HG02943 (cell line): Measurements from ENCODE around the gene SCMH1.
"Not testable (repeated sequence)": the region's sequence is repeated elsewhere in the genome, so short reads cannot be mapped to it uniquely, and the experiment has no call there.

Experiments used
- ATAC-seq: cut with Tn5 transposase; IDR thresholded peaks from one replicate; pipeline ENCODE4 v1.9.1; 2021; ENCODE audit warnings: mild to moderate bottlenecking, low read depth, moderate library complexity; ENCODE audit not compliant: unreplicated experiment

Gene SCMH1

GRCh38 chr1:41255978-41256377 is 13.9 kb upstream of the SCMH1 start:
- no peak for ATAC-seq

GRCh38 chr1:41251120-41251519 is 9.0 kb upstream of the SCMH1 start:
- not testable (repeated sequence) for ATAC-seq

DNA sequence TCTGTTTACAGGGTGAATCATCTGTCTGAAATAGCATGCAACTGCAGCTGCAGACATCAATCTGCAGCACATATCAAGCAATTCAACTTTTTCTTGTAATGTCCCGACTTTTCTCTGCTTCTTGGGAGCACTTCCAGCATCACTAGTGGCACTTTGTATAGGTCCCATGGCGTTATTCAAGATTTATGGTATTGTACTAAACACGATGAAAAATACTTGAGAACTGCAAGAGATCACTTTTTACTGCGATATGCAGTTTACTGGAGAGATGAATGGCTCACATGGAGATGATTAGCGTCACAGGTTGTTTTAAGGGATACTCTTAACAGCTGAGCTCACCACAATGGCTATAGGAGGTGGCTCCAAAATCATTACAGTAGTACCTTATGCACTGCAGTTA is 7.2 kb upstream of the SCMH1 start:
- ATAC-seq, result no peak

GRCh38 chr1:41246568-41246967 is 4.5 kb upstream of the SCMH1 start:
- ATAC-seq, result no peak

- no peak for ATAC-seq
Observed at GRCh38 chr1:41245659-41246058, 3.6 kb upstream of the SCMH1 start.

DNA sequence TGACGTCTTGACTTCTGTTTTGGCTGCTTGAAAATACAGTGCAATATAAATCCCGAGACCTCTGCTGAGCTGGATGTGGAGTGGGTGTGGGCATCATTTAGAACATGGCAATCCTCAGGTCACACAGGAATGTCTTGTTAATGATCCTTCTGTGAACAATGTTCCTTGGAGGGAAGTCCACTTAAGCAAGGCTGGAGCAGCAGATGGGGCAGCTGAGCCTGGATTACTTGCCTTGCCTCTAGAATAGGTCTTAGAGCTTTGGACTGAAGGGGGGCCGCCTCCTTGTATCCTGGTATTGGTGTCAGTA is 926 bp upstream of the SCMH1 start:
- no peak for ATAC-seq

DNA sequence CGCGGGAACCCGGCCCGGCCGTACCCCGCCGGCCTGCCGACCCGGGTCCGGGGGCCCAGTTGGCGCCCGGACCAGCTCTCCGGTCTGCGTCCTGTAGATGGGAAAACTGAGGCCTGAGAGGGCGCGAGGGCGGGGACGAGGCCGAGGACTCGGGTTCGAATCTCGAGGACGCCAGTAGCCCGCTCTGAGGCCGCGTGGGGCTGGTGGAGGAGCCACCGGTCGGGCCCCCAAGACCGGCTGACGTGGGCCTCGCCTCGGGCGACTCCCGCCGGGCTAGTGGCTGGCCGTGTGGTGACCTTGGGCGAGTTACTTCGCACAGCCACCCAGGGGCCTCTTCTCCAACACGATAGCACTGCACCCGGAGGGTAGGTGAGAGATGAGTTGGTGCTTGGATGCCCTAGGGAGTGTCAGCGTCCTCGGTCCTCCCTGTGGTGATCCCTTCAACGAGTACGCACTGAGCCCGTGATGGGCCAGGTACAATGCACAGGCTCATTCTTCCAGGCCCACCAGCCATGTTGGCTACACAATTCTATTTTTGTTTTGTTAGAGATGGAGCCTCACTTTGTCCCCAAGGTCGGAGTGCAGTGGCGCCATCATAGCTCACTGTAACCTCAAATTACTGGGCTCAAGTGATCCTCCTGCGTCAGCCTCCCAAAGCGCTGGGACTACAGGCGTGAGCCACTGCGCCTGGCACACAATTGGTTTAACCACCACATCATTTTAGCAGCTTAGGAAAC is 404 bp upstream of the SCMH1 start:
- peak; percentile 15 for ATAC-seq

- ATAC-seq, result peak; percentile 61
Observed at GRCh38 chr1:41241354-41241748, 755 bp downstream of the SCMH1 start.

DNA sequence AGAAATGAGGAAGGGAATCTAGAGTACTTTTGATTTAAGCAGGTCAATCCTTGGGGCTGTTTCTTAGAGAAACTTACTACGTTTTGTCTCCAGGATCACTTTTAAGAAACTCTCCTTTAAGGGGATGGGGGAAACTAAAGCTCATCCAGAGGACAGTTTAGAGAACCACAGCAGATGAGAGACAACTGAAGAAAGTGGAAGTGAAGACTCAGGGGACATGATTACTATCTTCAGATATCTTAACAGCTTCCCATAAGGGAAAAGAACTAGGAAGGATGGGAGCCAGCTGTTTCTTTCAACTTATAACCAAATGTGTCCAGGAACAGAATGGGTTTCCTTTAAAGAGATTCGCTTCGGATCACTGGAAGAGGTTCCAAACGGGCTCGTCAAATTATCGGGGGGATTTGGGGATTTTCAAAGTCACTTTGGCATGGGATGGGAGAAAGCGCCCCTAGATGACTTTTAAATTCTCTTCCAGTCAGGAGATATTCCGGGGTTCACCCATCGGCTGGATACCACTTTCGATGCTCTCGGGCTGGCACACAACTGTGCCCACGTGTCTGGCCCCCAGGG is 1.2 kb downstream of the SCMH1 start:
- ATAC-seq, result no peak

DNA sequence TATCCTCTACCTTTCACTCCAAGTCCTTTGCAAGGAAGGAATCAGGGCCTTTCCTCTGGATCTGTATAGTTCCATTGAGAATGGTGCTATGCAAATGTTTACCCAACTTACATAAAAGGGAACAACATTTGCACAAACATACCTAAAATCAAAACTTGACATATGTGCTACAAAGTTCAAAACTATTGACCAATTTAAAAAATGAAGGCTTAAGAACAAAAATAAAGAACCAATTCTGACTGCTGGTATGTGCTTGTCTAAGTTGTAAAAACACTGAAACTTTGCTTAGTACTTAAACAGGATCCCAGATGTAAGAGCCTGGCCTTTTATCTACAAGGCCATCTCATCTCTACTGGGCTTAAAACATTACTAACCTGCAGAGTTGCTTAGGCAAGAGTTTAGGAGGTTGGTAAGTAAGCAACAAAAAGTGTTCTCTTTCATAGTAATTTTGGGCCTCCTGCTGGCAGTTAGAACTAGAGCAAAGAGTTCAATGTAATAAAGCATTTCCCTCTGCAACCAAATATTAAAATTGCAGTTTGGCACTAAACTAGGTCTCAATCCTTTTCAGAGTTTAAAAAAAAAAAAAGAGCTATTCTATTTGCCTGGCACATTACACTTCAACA is 2.0 kb downstream of the SCMH1 start:
- no peak for ATAC-seq

DNA sequence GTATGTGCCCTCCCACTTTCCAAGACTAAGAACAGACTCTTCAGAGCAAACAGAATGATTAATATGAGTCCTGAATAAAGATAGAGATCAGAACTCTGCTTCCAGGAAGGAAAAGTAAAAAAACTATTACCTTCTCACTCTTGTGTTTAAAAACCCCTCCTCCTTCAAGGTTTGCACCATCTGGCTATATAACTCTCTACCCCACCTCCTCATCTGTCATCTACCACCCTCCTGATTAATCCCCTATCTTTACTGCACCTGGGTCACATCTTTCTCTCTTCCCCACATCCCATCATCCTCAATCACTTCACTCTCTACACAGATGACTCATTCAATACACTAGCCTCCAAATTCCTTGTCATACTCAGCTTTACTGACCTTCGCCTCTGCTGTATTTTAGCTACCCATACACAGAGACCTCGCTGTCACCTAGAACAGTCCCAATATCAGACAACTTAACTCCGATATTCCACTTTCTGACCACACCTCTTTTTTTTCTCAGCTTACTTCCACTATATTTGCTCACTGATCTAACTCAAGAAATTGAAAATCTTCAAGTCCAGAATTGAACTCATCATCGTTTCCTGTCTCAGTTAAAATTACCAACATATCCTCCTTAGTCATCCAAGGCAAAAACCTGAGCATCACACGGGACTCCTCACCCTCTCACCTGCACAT is 3.7 kb downstream of the SCMH1 start:
- ATAC-seq, result no peak

- no peak for ATAC-seq
Observed at GRCh38 chr1:41236781-41237180, 5.3 kb downstream of the SCMH1 start.

GRCh38 chr1:41235893-41236292 is 6.2 kb downstream of the SCMH1 start:
- no peak for ATAC-seq

GRCh38 chr1:41233708-41234107 is 8.4 kb downstream of the SCMH1 start:
- no peak for ATAC-seq

- ATAC-seq, result no peak
Observed at GRCh38 chr1:41232305-41232704, 9.8 kb downstream of the SCMH1 start.

GRCh38 chr1:41230656-41231055 is 11.4 kb downstream of the SCMH1 start:
- no peak for ATAC-seq

DNA sequence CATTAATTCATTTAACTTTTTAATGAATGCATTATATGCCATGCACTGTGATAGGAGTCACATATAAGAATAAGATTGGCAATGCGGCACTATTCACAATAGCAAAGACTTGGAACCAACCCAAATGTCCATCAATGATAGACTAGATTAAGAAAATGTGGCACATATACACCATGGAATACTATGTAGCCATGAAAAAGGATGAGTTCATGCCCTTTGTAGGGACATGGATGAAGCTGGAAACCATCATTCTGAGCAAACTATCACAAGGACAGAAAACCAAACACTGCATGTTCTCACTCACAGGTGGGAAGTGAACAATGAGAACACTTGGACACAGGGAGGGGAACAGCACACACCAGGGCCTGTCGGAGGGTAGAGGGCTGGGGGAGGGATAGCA is 12.9 kb downstream of the SCMH1 start:
- not testable (repeated sequence) for ATAC-seq

GRCh38 chr1:41226815-41227434 is 15.2 kb downstream of the SCMH1 start:
- no peak for ATAC-seq

- ATAC-seq, result no peak
Observed at GRCh38 chr1:41225495-41225894, 16.6 kb downstream of the SCMH1 start.

DNA sequence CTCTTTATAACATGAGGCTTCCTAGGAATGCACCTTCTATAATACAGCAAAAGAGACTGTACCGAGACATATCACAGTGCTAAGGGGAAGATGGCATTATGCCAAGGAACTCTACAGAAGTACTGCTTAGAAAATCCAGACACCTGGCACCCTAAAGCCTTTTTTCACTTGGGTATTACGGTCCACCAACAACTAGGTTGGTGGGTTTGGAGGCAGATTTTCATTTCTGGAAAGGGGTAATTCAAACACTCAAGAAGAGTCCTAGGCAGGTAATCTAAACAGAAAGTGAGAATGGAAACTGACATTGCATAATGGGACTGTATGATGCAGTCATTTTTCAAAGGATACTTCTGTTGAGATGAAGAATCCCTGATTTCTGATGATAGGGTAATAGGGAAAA is 19.6 kb downstream of the SCMH1 start:
- ATAC-seq, result no peak

- no peak for ATAC-seq
Observed at GRCh38 chr1:41221995-41222394, 20.1 kb downstream of the SCMH1 start.
